ENCODE results near the gene S100A3.
A peak's percentile ranks its signal among the peaks of the same experiment; 100 is the strongest.
"Not testable (repeated sequence)": the region's sequence is repeated elsewhere in the genome, so short reads cannot be mapped to it uniquely, and the experiment has no call there.

S100A3 gene

DNA sequence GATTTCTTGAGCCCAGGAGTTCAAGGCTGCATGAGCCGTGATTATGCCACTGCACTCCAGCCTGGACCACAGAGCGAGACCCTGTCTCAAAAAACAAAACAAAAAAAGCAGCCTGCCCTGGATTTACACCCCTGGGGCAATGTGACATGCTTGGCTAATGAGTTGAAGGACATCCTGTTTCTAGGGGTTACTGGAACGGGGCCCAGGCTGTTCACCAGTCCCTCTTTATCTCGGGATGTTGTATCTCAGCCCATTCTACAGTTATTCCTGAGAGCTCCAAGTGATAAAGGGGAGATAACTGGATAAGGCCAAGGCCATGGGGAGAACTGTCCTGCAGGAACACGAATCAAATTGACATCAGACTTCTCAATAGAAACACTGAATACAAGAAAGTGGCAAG lies 38.3 kb upstream of the S100A3 start:
- intact Hi-C loops (cut with DNase I; ENCODE audit: low total_unique reads): no loop called here
- Histone ChIP-seq H3K36me3 (no peaks in the 10 kb centered on the region), H3K4me3 (no peak overlapping the region), H3K9me3 (no peaks in the 10 kb centered on the region), H3K27me3 (no peaks in the 10 kb centered on the region), H3K27ac (no peak overlapping the region), H3K4me1 (no peaks in the 10 kb centered on the region)
- no peak for TF ChIP-seq CTCF (IDR thresholded peaks at IDR 0.05)
- peak in 1 of 2 donors; percentile 23 for DNase-seq

DNA sequence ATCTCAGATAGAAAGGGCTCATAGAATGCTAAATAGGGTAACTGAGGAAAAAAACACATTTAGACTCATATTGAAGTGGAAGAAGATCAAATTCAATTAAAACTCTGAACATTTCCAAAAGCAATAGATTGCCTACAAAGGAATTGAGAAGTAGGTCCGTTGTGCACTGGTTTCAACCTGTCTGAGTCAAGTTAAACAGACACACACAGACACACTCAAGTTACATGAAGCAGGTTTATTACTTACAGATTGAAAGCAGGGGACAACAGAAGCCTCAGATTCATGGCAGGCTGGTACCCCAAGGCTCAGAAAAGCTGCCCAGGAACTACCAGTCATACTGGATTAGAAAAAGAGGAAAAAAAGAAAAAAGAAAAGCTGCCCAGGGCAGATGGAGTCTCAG lies 37.3 kb upstream of the S100A3 start:
- Histone ChIP-seq H3K36me3 (no peaks in the 10 kb centered on the region), H3K4me3 (no peak overlapping the region), H3K4me1 (no peaks in the 10 kb centered on the region), H3K27me3 (no peaks in the 10 kb centered on the region), H3K9me3 (no peaks in the 10 kb centered on the region), H3K27ac (no peak overlapping the region)
- TF ChIP-seq CTCF (IDR thresholded peaks at IDR 0.05): no peak
- intact Hi-C loops (cut with DNase I; ENCODE audit: low total_unique reads): no loop called here
- DNase-seq: no peak

GRCh38 chr1:153585006-153585405 lies 35.9 kb upstream of the S100A3 start:
- H3K4me1 ChIP-seq: no peaks in the 10 kb centered on the region
- H3K4me3 ChIP-seq: no peak overlapping the region
- no peak overlapping the region for H3K27ac ChIP-seq
- DNase-seq: no peak
- intact Hi-C loops (cut with DNase I; ENCODE audit: low total_unique reads): no loop called here
- TF ChIP-seq CTCF (IDR thresholded peaks at IDR 0.05): no peak
- no peaks in the 10 kb centered on the region for H3K9me3 ChIP-seq
- H3K27me3 ChIP-seq: no peaks in the 10 kb centered on the region
- H3K36me3 ChIP-seq: no peaks in the 10 kb centered on the region

DNA sequence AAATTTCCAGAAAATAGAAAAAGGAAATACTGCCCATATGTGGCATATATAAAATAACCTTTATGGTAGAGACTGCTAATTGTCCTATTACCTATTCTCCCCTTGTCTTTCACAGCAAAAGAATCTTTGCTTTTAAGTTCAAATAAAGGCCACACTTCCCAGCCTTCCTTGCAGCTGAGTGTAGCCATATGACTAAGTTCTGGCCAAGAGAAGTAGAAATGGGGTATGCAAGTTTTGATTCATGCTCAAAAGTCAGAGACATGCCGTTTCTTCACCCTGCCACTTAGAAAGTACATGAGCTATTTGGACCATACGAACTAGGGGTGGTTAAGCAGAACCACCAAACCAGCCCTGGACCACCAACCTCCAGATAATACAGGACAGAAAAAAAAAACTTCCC lies 34.9 kb upstream of the S100A3 start:
- peak in 1 of 2 donors; percentile 2 for DNase-seq
- Histone ChIP-seq H3K36me3 (no peaks in the 10 kb centered on the region), H3K9me3 (no peaks in the 10 kb centered on the region), H3K4me1 (no peaks in the 10 kb centered on the region), H3K27me3 (no peaks in the 10 kb centered on the region), H3K4me3 (no peak overlapping the region), H3K27ac (no peak overlapping the region)
- no peak for TF ChIP-seq CTCF (IDR thresholded peaks at IDR 0.05)
- intact Hi-C loops (cut with DNase I; ENCODE audit: low total_unique reads): no loop called here

- H3K36me3 ChIP-seq; H3K9me3 ChIP-seq; intact Hi-C loops (cut with DNase I; ENCODE audit: low total_unique reads); H3K4me1 ChIP-seq; H3K4me3 ChIP-seq; H3K27ac ChIP-seq; H3K27me3 ChIP-seq: not testable (repeated sequence)
- peak in 1 of 2 donors; percentile 4 for DNase-seq
These were observed 34.5 kb upstream of the S100A3 start for GRCh38 chr1:153583514-153583913.

GRCh38 chr1:153582836-153583235 lies 33.8 kb upstream of the S100A3 start:
- intact Hi-C loops (cut with DNase I; ENCODE audit: low total_unique reads); H3K36me3 ChIP-seq; H3K4me1 ChIP-seq; H3K9me3 ChIP-seq; H3K4me3 ChIP-seq; H3K27me3 ChIP-seq; H3K27ac ChIP-seq: not testable (repeated sequence)
- peak in 1 of 2 donors; percentile 51 for DNase-seq

DNA sequence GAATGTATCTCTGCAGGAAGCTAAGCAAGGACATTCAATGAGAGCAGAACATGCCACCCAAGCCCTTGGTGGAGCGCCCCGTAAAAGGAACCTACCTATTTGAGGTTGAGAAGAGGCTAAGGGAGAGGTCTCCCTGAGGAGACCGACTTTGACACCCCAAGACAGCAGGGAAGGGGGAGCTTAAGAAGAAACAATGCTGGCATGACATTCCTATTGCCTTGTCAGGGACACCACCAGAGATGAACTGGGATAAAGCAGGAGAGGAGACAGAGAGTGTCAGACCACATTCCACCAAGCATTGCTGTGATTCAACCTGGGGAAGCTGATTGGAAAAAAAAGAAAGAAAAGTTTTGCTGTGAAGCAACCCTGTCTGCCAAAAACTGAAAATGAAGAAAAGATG lies 29.9 kb upstream of the S100A3 start:
- no peak for TF ChIP-seq CTCF (IDR thresholded peaks at IDR 0.05)
- intact Hi-C loops (cut with DNase I; ENCODE audit: low total_unique reads): no loop called here
- H3K4me1 ChIP-seq: peaks cover 0 to 16% (median 8%) of the 10 kb centered on the region in 4 donors

More for the DNA sequence above, 29.9 kb upstream of the S100A3 start:
- Histone ChIP-seq H3K9me3 (no peaks in the 10 kb centered on the region), H3K36me3 (no peaks in the 10 kb centered on the region), H3K27me3 (no peaks in the 10 kb centered on the region), H3K27ac (no peak overlapping the region), H3K4me3 (no peak overlapping the region)
- peak in 1 of 2 donors; percentile 28 for DNase-seq

All from tibial artery (tissue), 4 donors.